ENCODE data around the gene WLS. TPM values are rescaled to one million over a fixed set of nuclear protein-coding genes. Genes with fewer than 3 reads are reported as not detected.

WLS gene
- total and polyA plus RNA-seq, 2 experiments from 2014 or later: 0.87 to 1.2 TPM

GRCh38 chr1:68188644-68189340 is 43.5 kb downstream of the WLS start (continued):
- no peak for TF ChIP-seq ZNF462 (CRISPR knock-in tag; IDR thresholded peaks at IDR 0.05)
- TF ChIP-seq, protein P1, sequence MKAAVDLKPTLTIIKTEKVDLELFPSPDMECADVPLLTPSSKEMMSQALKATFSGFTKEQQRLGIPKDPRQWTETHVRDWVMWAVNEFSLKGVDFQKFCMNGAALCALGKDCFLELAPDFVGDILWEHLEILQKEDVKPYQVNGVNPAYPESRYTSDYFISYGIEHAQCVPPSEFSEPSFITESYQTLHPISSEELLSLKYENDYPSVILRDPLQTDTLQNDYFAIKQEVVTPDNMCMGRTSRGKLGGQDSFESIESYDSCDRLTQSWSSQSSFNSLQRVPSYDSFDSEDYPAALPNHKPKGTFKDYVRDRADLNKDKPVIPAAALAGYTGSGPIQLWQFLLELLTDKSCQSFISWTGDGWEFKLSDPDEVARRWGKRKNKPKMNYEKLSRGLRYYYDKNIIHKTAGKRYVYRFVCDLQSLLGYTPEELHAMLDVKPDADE (IDR thresholded peaks at IDR 0.05): no peak
- no peak for TF ChIP-seq EZH2phosphoT487 (IDR thresholded peaks at IDR 0.05; ENCODE audit: unreplicated experiment)
- TF ChIP-seq, protein P2, sequence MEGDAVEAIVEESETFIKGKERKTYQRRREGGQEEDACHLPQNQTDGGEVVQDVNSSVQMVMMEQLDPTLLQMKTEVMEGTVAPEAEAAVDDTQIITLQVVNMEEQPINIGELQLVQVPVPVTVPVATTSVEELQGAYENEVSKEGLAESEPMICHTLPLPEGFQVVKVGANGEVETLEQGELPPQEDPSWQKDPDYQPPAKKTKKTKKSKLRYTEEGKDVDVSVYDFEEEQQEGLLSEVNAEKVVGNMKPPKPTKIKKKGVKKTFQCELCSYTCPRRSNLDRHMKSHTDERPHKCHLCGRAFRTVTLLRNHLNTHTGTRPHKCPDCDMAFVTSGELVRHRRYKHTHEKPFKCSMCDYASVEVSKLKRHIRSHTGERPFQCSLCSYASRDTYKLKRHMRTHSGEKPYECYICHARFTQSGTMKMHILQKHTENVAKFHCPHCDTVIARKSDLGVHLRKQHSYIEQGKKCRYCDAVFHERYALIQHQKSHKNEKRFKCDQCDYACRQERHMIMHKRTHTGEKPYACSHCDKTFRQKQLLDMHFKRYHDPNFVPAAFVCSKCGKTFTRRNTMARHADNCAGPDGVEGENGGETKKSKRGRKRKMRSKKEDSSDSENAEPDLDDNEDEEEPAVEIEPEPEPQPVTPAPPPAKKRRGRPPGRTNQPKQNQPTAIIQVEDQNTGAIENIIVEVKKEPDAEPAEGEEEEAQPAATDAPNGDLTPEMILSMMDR (conservative IDR thresholded peaks at IDR 0.05; ENCODE audit: low read depth in 2 of 2): no peak
- TF ChIP-seq JUNB (IDR thresholded peaks at IDR 0.05; ENCODE audit: unreplicated experiment): no peak
- no peak for TF ChIP-seq CREB1 (CRISPR knock-in tag; IDR thresholded peaks at IDR 0.05; ENCODE audit: low read depth)
